Measurements from ENCODE around the gene OR8S1. TPM values are rescaled to one million over a fixed set of nuclear protein-coding genes. Genes with fewer than 3 reads are reported as not detected.
"Not testable (repeated sequence)": the region's sequence is repeated elsewhere in the genome, so short reads cannot be mapped to it uniquely, and the experiment has no call there.

Gene OR8S1, protein sequence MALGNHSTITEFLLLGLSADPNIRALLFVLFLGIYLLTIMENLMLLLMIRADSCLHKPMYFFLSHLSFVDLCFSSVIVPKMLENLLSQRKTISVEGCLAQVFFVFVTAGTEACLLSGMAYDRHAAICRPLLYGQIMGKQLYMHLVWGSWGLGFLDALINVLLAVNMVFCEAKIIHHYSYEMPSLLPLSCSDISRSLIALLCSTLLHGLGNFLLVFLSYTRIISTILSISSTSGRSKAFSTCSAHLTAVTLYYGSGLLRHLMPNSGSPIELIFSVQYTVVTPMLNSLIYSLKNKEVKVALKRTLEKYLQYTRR
- not detected for polyA plus RNA-seq
- long read RNA-seq, donor 1: 0 reads
- long read RNA-seq, donor 2: 0 reads
- long read RNA-seq, donor 3: 0 reads
- long read RNA-seq, donor 4: 0 reads
- long read RNA-seq, donor 5: 0 reads
- long read RNA-seq, donor 6: 0 reads
- long read RNA-seq, donor 7: 0 reads
- long read RNA-seq, donor 8: 0 reads
- long read RNA-seq, donor 9: 0 reads
- long read RNA-seq, donor 10: 0 reads

DNA sequence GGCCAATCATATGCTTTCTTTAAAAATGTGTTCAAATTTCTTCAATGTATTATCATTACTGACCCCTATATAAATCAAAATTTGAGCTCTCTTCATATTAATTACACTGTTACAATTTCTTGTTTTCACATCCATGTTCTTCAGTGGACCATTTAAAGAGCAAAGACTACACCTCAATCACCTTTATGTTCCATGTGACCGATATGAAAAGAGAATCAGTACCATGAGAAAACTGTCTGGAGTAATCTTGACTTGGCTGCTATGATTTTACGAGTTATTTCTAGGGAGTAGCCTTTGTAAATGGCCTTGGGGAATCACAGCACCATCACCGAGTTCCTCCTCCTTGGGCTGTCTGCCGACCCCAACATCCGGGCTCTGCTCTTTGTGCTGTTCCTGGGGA, at the start of gene OR8S1:
OR8S1 (plus strand) TSS at position 301 of the 400 bp plus-strand sequence; CDS start at position 301, 0 bp downstream.
- Histone ChIP-seq H3K27me3 (ENCODE audit: control insufficient read depth in 3 of 3, insufficient read depth in 3 of 3, low read length in 3 of 3) (no peaks in the 10 kb centered on the region), H3K9me3 (ENCODE audit: control insufficient read depth in 2 of 2, insufficient read depth in 1 of 2, low read depth in 1 of 2, low read length in 1 of 2) (no peaks in the 10 kb centered on the region), H3K27ac (ENCODE audit: low read depth in 1 of 3, low read length in 2 of 3) (no peak within 1 kb of the TSS), H3K4me1 (ENCODE audit: control insufficient read depth in 3 of 3, insufficient read depth in 2 of 3, low read depth in 1 of 3, low read length in 2 of 3) (no peaks in the 10 kb centered on the region), H3K36me3 (ENCODE audit: control insufficient read depth in 3 of 3, insufficient read depth in 2 of 3, low read depth in 1 of 3, low read length in 3 of 3) (no peaks in the 10 kb centered on the region), H3K4me3 (ENCODE audit: low read depth in 1 of 3, low read length in 3 of 3) (no peak within 1 kb of the TSS)
- FAIRE-seq (no peak), DNase-seq (no peak)
- 82 to 87% (median 86%) methylated on average over 5 of the region's 5 CpGs for WGBS, 3 donors

- WGBS, 3 donors: 90 to 100% (median 92%) methylated on average over 2 of the region's 2 CpGs
- H3K36me3 ChIP-seq (ENCODE audit: control insufficient read depth in 3 of 3, insufficient read depth in 2 of 3, low read depth in 1 of 3, low read length in 3 of 3): no peaks in the 10 kb centered on the region
- peaks cover 0 to 4% (median 0%) of the 10 kb centered on the region in 3 donors for H3K27me3 ChIP-seq (ENCODE audit: control insufficient read depth in 3 of 3, insufficient read depth in 3 of 3, low read length in 3 of 3)
- H3K4me1 ChIP-seq (ENCODE audit: control insufficient read depth in 3 of 3, insufficient read depth in 2 of 3, low read depth in 1 of 3, low read length in 2 of 3): no peaks in the 10 kb centered on the region
- FAIRE-seq: no peak
- H3K27ac ChIP-seq (ENCODE audit: low read depth in 1 of 3, low read length in 2 of 3): no peak within 1 kb of the TSS
- no peak within 1 kb of the TSS for H3K4me3 ChIP-seq (ENCODE audit: low read depth in 1 of 3, low read length in 3 of 3)
- DNase-seq: no peak
- H3K9me3 ChIP-seq (ENCODE audit: control insufficient read depth in 2 of 2, insufficient read depth in 1 of 2, low read depth in 1 of 2, low read length in 1 of 2): no peaks in the 10 kb centered on the region
These were observed 43.2 kb upstream of the OR8S1 start, which contains the start of gene C12orf54 for GRCh38 chr12:48482198-48482597. C12orf54 (plus strand) TSS chr12:48482498; CDS start chr12:48483297, 799 bp downstream.

GRCh38 chr12:48482930-48483329, 42.5 kb upstream of the OR8S1 start:
- FAIRE-seq (no peak), DNase-seq (no peak)
- no peaks in the 10 kb centered on the region for H3K36me3 ChIP-seq (ENCODE audit: control insufficient read depth in 3 of 3, insufficient read depth in 2 of 3, low read depth in 1 of 3, low read length in 3 of 3)
- H3K4me3 ChIP-seq (ENCODE audit: low read depth in 1 of 3, low read length in 3 of 3): no peak overlapping the region
- no peaks in the 10 kb centered on the region for H3K9me3 ChIP-seq (ENCODE audit: control insufficient read depth in 2 of 2, insufficient read depth in 1 of 2, low read depth in 1 of 2, low read length in 1 of 2)
- no peak overlapping the region for H3K27ac ChIP-seq (ENCODE audit: low read depth in 1 of 3, low read length in 2 of 3)
- H3K27me3 ChIP-seq (ENCODE audit: control insufficient read depth in 3 of 3, insufficient read depth in 3 of 3, low read length in 3 of 3): peaks cover 0 to 4% (median 0%) of the 10 kb centered on the region in 3 donors
- no peaks in the 10 kb centered on the region for H3K4me1 ChIP-seq (ENCODE audit: control insufficient read depth in 3 of 3, insufficient read depth in 2 of 3, low read depth in 1 of 3, low read length in 2 of 3)
- 75 to 94% (median 88%) methylated on average over 3 of the region's 3 CpGs for WGBS, 3 donors

DNA sequence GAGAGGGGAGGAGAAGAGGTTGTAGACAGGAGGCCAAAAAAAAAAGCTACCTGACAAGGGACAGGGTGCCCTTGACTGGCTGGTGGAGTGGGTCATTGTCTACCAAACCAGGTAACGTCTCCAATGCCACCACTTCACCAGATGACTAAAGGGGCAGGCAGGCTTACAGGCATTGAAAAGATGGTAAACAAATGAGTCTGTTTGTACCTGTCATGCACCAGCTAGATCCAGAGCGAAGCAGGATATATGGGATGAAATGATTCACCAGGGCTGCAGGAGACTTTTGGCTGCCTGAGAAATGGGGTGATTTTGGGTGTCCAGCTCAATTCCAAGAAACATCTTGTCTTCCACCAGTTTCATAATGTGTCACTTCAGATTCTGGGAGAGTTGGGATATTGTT, 39.2 kb upstream of the OR8S1 start:
- FAIRE-seq (no peak), DNase-seq (no peak)
- WGBS, 3 donors: 68 to 75% (median 73%) methylated on average over 2 of the region's 2 CpGs
- H3K9me3 ChIP-seq (ENCODE audit: control insufficient read depth in 2 of 2, insufficient read depth in 1 of 2, low read depth in 1 of 2, low read length in 1 of 2): no peaks in the 10 kb centered on the region
- H3K36me3 ChIP-seq (ENCODE audit: control insufficient read depth in 3 of 3, insufficient read depth in 2 of 3, low read depth in 1 of 3, low read length in 3 of 3): no peaks in the 10 kb centered on the region
- H3K27ac ChIP-seq (ENCODE audit: low read depth in 1 of 3, low read length in 2 of 3): no peak overlapping the region
- no peaks in the 10 kb centered on the region for H3K4me1 ChIP-seq (ENCODE audit: control insufficient read depth in 3 of 3, insufficient read depth in 2 of 3, low read depth in 1 of 3, low read length in 2 of 3)
- no peak overlapping the region for H3K4me3 ChIP-seq (ENCODE audit: low read depth in 1 of 3, low read length in 3 of 3)
- H3K27me3 ChIP-seq (ENCODE audit: control insufficient read depth in 3 of 3, insufficient read depth in 3 of 3, low read length in 3 of 3): peaks cover 0 to 4% (median 0%) of the 10 kb centered on the region in 3 donors

GRCh38 chr12:48486679-48487078, 38.8 kb upstream of the OR8S1 start:
- FAIRE-seq: no peak
- DNase-seq: no peak
- H3K4me3 ChIP-seq (ENCODE audit: low read depth in 1 of 3, low read length in 3 of 3): no peak overlapping the region
- 62 to 66% (median 64%) methylated on average over 5 of the region's 5 CpGs for WGBS, 3 donors
- peaks cover 0 to 4% (median 0%) of the 10 kb centered on the region in 3 donors for H3K27me3 ChIP-seq (ENCODE audit: control insufficient read depth in 3 of 3, insufficient read depth in 3 of 3, low read length in 3 of 3)
- H3K4me1 ChIP-seq (ENCODE audit: control insufficient read depth in 3 of 3, insufficient read depth in 2 of 3, low read depth in 1 of 3, low read length in 2 of 3): no peaks in the 10 kb centered on the region
- no peaks in the 10 kb centered on the region for H3K9me3 ChIP-seq (ENCODE audit: control insufficient read depth in 2 of 2, insufficient read depth in 1 of 2, low read depth in 1 of 2, low read length in 1 of 2)
- no peak overlapping the region for H3K27ac ChIP-seq (ENCODE audit: low read depth in 1 of 3, low read length in 2 of 3)
- H3K36me3 ChIP-seq (ENCODE audit: control insufficient read depth in 3 of 3, insufficient read depth in 2 of 3, low read depth in 1 of 3, low read length in 3 of 3): no peaks in the 10 kb centered on the region

- DNase-seq: no peak
- H3K27ac ChIP-seq (ENCODE audit: low read depth in 1 of 3, low read length in 2 of 3): no peak overlapping the region
- H3K9me3 ChIP-seq (ENCODE audit: control insufficient read depth in 2 of 2, insufficient read depth in 1 of 2, low read depth in 1 of 2, low read length in 1 of 2): no peaks in the 10 kb centered on the region
- H3K4me3 ChIP-seq (ENCODE audit: low read depth in 1 of 3, low read length in 3 of 3): no peak overlapping the region
- H3K27me3 ChIP-seq (ENCODE audit: control insufficient read depth in 3 of 3, insufficient read depth in 3 of 3, low read length in 3 of 3): peaks cover 0 to 2% (median 0%) of the 10 kb centered on the region in 3 donors
- H3K36me3 ChIP-seq (ENCODE audit: control insufficient read depth in 3 of 3, insufficient read depth in 2 of 3, low read depth in 1 of 3, low read length in 3 of 3): no peaks in the 10 kb centered on the region
- WGBS, 3 donors: 63 to 84% (median 67%) methylated on average over 2 of the region's 2 CpGs
- no peaks in the 10 kb centered on the region for H3K4me1 ChIP-seq (ENCODE audit: control insufficient read depth in 3 of 3, insufficient read depth in 2 of 3, low read depth in 1 of 3, low read length in 2 of 3)
- no peak for FAIRE-seq
These were observed 36.4 kb upstream of the OR8S1 start for GRCh38 chr12:48489012-48489411.

DNA sequence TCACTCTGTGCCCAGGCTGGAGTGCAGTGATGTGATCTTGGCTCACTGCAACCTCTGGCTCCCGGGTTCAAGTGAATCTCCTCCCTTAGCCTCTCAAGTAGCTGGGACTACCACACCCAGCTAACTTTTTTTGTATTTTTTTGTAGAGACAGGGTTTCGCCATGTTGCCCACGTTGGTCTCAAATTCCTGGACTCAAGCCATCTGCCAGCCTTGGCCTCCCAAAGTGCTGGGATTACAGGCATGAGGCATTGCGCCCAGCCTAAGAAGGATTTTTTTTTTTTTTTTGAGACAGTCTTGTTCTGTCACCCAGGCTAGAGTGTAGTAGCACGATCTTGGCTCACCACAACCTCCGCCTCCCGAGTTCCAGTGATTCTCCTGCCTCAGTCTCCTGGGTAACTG, 36.0 kb upstream of the OR8S1 start:
- not testable (repeated sequence) for H3K4me1 ChIP-seq (ENCODE audit: control insufficient read depth in 3 of 3, insufficient read depth in 2 of 3, low read depth in 1 of 3, low read length in 2 of 3); H3K36me3 ChIP-seq (ENCODE audit: control insufficient read depth in 3 of 3, insufficient read depth in 2 of 3, low read depth in 1 of 3, low read length in 3 of 3); H3K27ac ChIP-seq (ENCODE audit: low read depth in 1 of 3, low read length in 2 of 3); H3K4me3 ChIP-seq (ENCODE audit: low read depth in 1 of 3, low read length in 3 of 3); H3K9me3 ChIP-seq (ENCODE audit: control insufficient read depth in 2 of 2, insufficient read depth in 1 of 2, low read depth in 1 of 2, low read length in 1 of 2); H3K27me3 ChIP-seq (ENCODE audit: control insufficient read depth in 3 of 3, insufficient read depth in 3 of 3, low read length in 3 of 3); FAIRE-seq; DNase-seq
- WGBS, 3 donors: 71 to 85% (median 85%) methylated on average over 7 of the region's 7 CpGs

GRCh38 chr12:48500281-48500680, 25.2 kb upstream of the OR8S1 start:
- not testable (repeated sequence) for H3K4me3 ChIP-seq (ENCODE audit: low read depth in 1 of 3, low read length in 3 of 3); FAIRE-seq

More at GRCh38 chr12:48500281-48500680, 25.2 kb upstream of the OR8S1 start:
- H3K27me3 ChIP-seq (ENCODE audit: control insufficient read depth in 3 of 3, insufficient read depth in 3 of 3, low read length in 3 of 3); DNase-seq; H3K9me3 ChIP-seq (ENCODE audit: control insufficient read depth in 2 of 2, insufficient read depth in 1 of 2, low read depth in 1 of 2, low read length in 1 of 2); H3K27ac ChIP-seq (ENCODE audit: low read depth in 1 of 3, low read length in 2 of 3); H3K36me3 ChIP-seq (ENCODE audit: control insufficient read depth in 3 of 3, insufficient read depth in 2 of 3, low read depth in 1 of 3, low read length in 3 of 3); H3K4me1 ChIP-seq (ENCODE audit: control insufficient read depth in 3 of 3, insufficient read depth in 2 of 3, low read depth in 1 of 3, low read length in 2 of 3): not testable (repeated sequence)
- WGBS, 3 donors: 91 to 95% (median 93%) methylated on average over 14 to 32 of the region's 32 CpGs

Data from small intestine (tissue), 16 donors.